ENCODE measurements around the gene IGF2BP1. TPM values are rescaled to one million over a fixed set of nuclear protein-coding genes. Genes with fewer than 3 reads are reported as not detected.

The IGF2BP1 gene
- total RNA-seq, 1 experiment from 2014 or later, result 601 TPM

- Histone ChIP-seq H3K9me3 (no peaks in the 10 kb centered on the region), H3K4me1 (peaks cover 16% of the 10 kb centered on the region), H3K4me3 (ENCODE audit: low read depth, low read length) (peak overlapping the region; percentile 82), H3K36me3 (ENCODE audit: control insufficient read depth, insufficient read depth, low read length) (no peaks in the 10 kb centered on the region), H3K27me3 (replicated peaks; ENCODE audit: control insufficient read depth, insufficient read depth, low read length) (no peaks in the 10 kb centered on the region)
- Mint-ChIP-seq H3K9me3 (ENCODE audit: unreplicated experiment) (no peaks in the 10 kb centered on the region), H3K36me3 (ENCODE audit: insufficient read depth, unreplicated experiment) (peaks cover 46% of the 10 kb centered on the region), H3K27ac (ENCODE audit: unreplicated experiment) (peak overlapping the region; percentile 94), H3K4me3 (ENCODE audit: unreplicated experiment) (peak overlapping the region; percentile 86), H3K27me3 (ENCODE audit: insufficient read depth, unreplicated experiment) (no peaks in the 10 kb centered on the region), H3K4me1 (ENCODE audit: low read depth, unreplicated experiment) (peaks cover 26% of the 10 kb centered on the region)
- POLR2A ChIA-PET, result interaction anchor here (0.9 to 4.9 kb wide), 5 partner anchors 18 to 102 kb away, joined by 8 to 62 read pairs (median 14); partner anchors contain the start of genes ATP5MC1 and SNF8
- CTCF ChIA-PET, result interaction anchor here (0.6 to 7.1 kb wide), 6 partner anchors 16 to 110 kb away, joined by 3 to 136 read pairs (median 6); partner anchors contain the start of gene SNF8
- no peak for TF ChIP-seq CTCF (IDR thresholded peaks at IDR 0.05; ENCODE audit: insufficient read depth in 1 of 2, low read depth in 1 of 2, low read length in 1 of 2, severe bottlenecking in 1 of 2, unreplicated experiment in 1 of 2)
- peak in 1 of 2 experiments; percentile 17 for DNase-seq
- BruUV-seq (replicated peaks), result TSS peak; percentile 68
- intact Hi-C loops (cut with micrococcal nuclease; ENCODE audit: unreplicated experiment), result no loop called here
These were observed 2.5 kb upstream of the IGF2BP1 start for GRCh38 chr17:48994549-48995303.

- peak in 1 of 2 experiments; percentile 13 for TF ChIP-seq CTCF (IDR thresholded peaks at IDR 0.05; ENCODE audit: insufficient read depth in 1 of 2, low read depth in 1 of 2, low read length in 1 of 2, severe bottlenecking in 1 of 2, unreplicated experiment in 1 of 2)
- H3K4me1 Mint-ChIP-seq (ENCODE audit: low read depth, unreplicated experiment), result peaks cover 32% of the 10 kb centered on the region
- H3K4me3 ChIP-seq (ENCODE audit: low read depth, low read length), result peak overlapping the region; percentile 82
- CTCF ChIA-PET, result interaction anchor here (0.8 to 7.1 kb wide), 14 partner anchors 16 to 124 kb away, joined by 3 to 136 read pairs (median 6); partner anchors contain the start of gene SNF8
- no peaks in the 10 kb centered on the region for H3K36me3 ChIP-seq (ENCODE audit: control insufficient read depth, insufficient read depth, low read length)
- H3K27me3 ChIP-seq (replicated peaks; ENCODE audit: control insufficient read depth, insufficient read depth, low read length), result no peaks in the 10 kb centered on the region
- H3K27me3 Mint-ChIP-seq (ENCODE audit: insufficient read depth, unreplicated experiment), result no peaks in the 10 kb centered on the region
- DNase-seq, result peak; percentile 70 to 74
- peak overlapping the region; percentile 94 for H3K27ac Mint-ChIP-seq (ENCODE audit: unreplicated experiment)
- H3K9me3 ChIP-seq, result no peaks in the 10 kb centered on the region
- H3K9me3 Mint-ChIP-seq (ENCODE audit: unreplicated experiment), result no peaks in the 10 kb centered on the region
- H3K36me3 Mint-ChIP-seq (ENCODE audit: insufficient read depth, unreplicated experiment), result peaks cover 53% of the 10 kb centered on the region
- POLR2A ChIA-PET, result interaction anchor here (0.8 to 4.9 kb wide), 16 partner anchors 9 to 103 kb away, joined by 3 to 73 read pairs (median 10); partner anchors contain the start of genes ATP5MC1 and SNF8
- intact Hi-C loops (cut with micrococcal nuclease; ENCODE audit: unreplicated experiment), result no loop called here
- H3K4me1 ChIP-seq, result peaks cover 20% of the 10 kb centered on the region
- BruUV-seq (replicated peaks), result no TSS peak
- H3K4me3 Mint-ChIP-seq (ENCODE audit: unreplicated experiment), result peak overlapping the region; percentile 86
These were observed 1.7 kb upstream of the IGF2BP1 start for GRCh38 chr17:48995304-48995973.

Data from Caco-2 (cell line).